ENCODE data around the gene STPG3. TPM values are rescaled to one million over a fixed set of nuclear protein-coding genes. Genes with fewer than 3 reads are reported as not detected.

The STPG3 gene
- total and polyA plus RNA-seq, 9 of the 15 experiments (the other 6 are each of a cell fraction or from before 2014, with no cell fraction given): not detected

GRCh38 chr9:137243626-137244485, 7.2 kb upstream of the STPG3 start (continued):
- no peak for TF ChIP-seq FUS (optimal IDR thresholded peaks at IDR 0.05; ENCODE audit: low read depth, low read length)
- TF ChIP-seq SRSF7 (optimal IDR thresholded peaks at IDR 0.05; ENCODE audit: low read depth, low read length): no peak
- no peak for TF ChIP-seq ZNF23 (CRISPR knock-in tag; IDR thresholded peaks at IDR 0.05)
- no peak for TF ChIP-seq ZNF24 (IDR thresholded peaks at IDR 0.05)
- TF ChIP-seq FOXA1 (IDR thresholded peaks at IDR 0.05; ENCODE audit: borderline replicate concordance): no peak
- no peak for TF ChIP-seq JUNB (CRISPR knock-in tag; conservative IDR thresholded peaks at IDR 0.05)
- no peak for TF ChIP-seq ETV6 (IDR thresholded peaks at IDR 0.05; ENCODE audit: borderline replicate concordance in 1 of 2, low read depth in 2 of 2, low read length in 1 of 2)
- TF ChIP-seq ETV6 (CRISPR knock-in tag; IDR thresholded peaks at IDR 0.05; ENCODE audit: borderline replicate concordance): no peak; the same call in 1 of the 2 replicates
- TF ChIP-seq MYBL2 (IDR thresholded peaks at IDR 0.05; ENCODE audit: low read depth): no peak
- TF ChIP-seq MYBL2 (CRISPR knock-in tag; IDR thresholded peaks at IDR 0.05; ENCODE audit: borderline replicate concordance): no peak
- TF ChIP-seq ZNF41 (CRISPR knock-in tag; conservative IDR thresholded peaks at IDR 0.05): 0 out of 2 replicates have a peak, but pooled peaks have one; percentile 14
- peak in 1 of 2 experiments; percentile 55; a peak in 1 of 4 replicates for TF ChIP-seq FOXA3 (CRISPR knock-in tag; conservative IDR thresholded peaks at IDR 0.05 in 1 of 2, IDR thresholded peaks at IDR 0.05 in 1 of 2)
- TF ChIP-seq CREB1 (IDR thresholded peaks at IDR 0.05): no peak
- TF ChIP-seq CREB1 (CRISPR knock-in tag; IDR thresholded peaks at IDR 0.05): no peak
- 0 out of 2 replicates have a peak, but pooled peaks have one; percentile 8 for TF ChIP-seq NKRF (IDR thresholded peaks at IDR 0.05; ENCODE audit: borderline replicate concordance)
- no peak; the same call in 1 of the 2 replicates for TF ChIP-seq HMGXB4 (CRISPR knock-in tag; IDR thresholded peaks at IDR 0.05)
- TF ChIP-seq SETDB1 (IDR thresholded peaks at IDR 0.05; ENCODE audit: low read length): no peak
- no peak for TF ChIP-seq TCF15 (CRISPR knock-in tag; IDR thresholded peaks at IDR 0.05)
- TF ChIP-seq BCL6 (CRISPR knock-in tag; IDR thresholded peaks at IDR 0.05): no peak
- TF ChIP-seq MED1 (CRISPR knock-in tag; IDR thresholded peaks at IDR 0.05; ENCODE audit: borderline replicate concordance): no peak
- no peak for TF ChIP-seq DLX4 (CRISPR knock-in tag; IDR thresholded peaks at IDR 0.05)
- no peak for TF ChIP-seq GTF2E2 (tag; IDR thresholded peaks at IDR 0.05)
